Measurements from ENCODE around the gene SLC34A3.
"Not testable (repeated sequence)": the region's sequence is repeated elsewhere in the genome, so short reads cannot be mapped to it uniquely, and the experiment has no call there.

Gene SLC34A3

GRCh38 chr9:137243626-137244485 is 13.2 kb downstream of the SLC34A3 start:
- no peak for DNase-seq

GRCh38 chr9:137244486-137245449 is 14.1 kb downstream of the SLC34A3 start:
- no peak for DNase-seq

GRCh38 chr9:137245450-137246421 is 15.0 kb downstream of the SLC34A3 start:
- no peak for DNase-seq

- no peak for DNase-seq
Measured at GRCh38 chr9:137247135-137247915, 16.6 kb downstream of the SLC34A3 start.

- DNase-seq: no peak
Measured at GRCh38 chr9:137247916-137248175, 17.1 kb downstream of the SLC34A3 start.

GRCh38 chr9:137250329-137251193 is 19.9 kb downstream of the SLC34A3 start:
- DNase-seq: no peak

GRCh38 chr9:137251194-137251461 is 20.4 kb downstream of the SLC34A3 start, which contains the start of gene STPG3:
STPG3 (plus strand) TSS chr9:137251286; CDS start chr9:137251287, 1 bp downstream.
- DNase-seq: no peak

GRCh38 chr9:137251490-137252268 is 21.0 kb downstream of the SLC34A3 start:
- DNase-seq: no peak

- no peak for DNase-seq
Measured at GRCh38 chr9:137252555-137253506, 22.1 kb downstream of the SLC34A3 start.

GRCh38 chr9:137253717-137254623 is 23.3 kb downstream of the SLC34A3 start:
- DNase-seq: no peak

- DNase-seq: peak; percentile 93
Measured at GRCh38 chr9:137254624-137255447, 24.1 kb downstream of the SLC34A3 start, which contains the start of gene NELFB. NELFB (plus strand) TSS chr9:137255327.

- DNase-seq: no peak
Measured at GRCh38 chr9:137255448-137256114, 24.9 kb downstream of the SLC34A3 start.

GRCh38 chr9:137256362-137256761 is 25.7 kb downstream of the SLC34A3 start:
- no peak for DNase-seq

- DNase-seq: no peak
Measured at GRCh38 chr9:137256856-137257255, 26.2 kb downstream of the SLC34A3 start.

GRCh38 chr9:137262173-137262908 is 31.6 kb downstream of the SLC34A3 start:
- not testable (repeated sequence) for DNase-seq
